IPS DF 19.7 (cell line): ENCODE data around the gene DYNC1H1.

ENCODE experiments used
- DNase-seq: peaks from one replicate; pipeline ENCODE4 v3.0.0-alpha.2; 2013; ENCODE audit warnings: low read depth, low spot score

Gene DYNC1H1

GRCh38 chr14:101992708-101993107 is 28.3 kb downstream of the DYNC1H1 start:
- DNase-seq = no peak

- no peak for DNase-seq
These were observed 33.3 kb downstream of the DYNC1H1 start for GRCh38 chr14:101997429-101998336.

GRCh38 chr14:102000902-102001301 is 36.5 kb downstream of the DYNC1H1 start:
- DNase-seq = no peak

- DNase-seq = no peak
These were observed 41.0 kb downstream of the DYNC1H1 start for GRCh38 chr14:102005336-102005735.

GRCh38 chr14:102007916-102008418 is 43.6 kb downstream of the DYNC1H1 start:
- no peak for DNase-seq

- no peak for DNase-seq
These were observed 44.5 kb downstream of the DYNC1H1 start for GRCh38 chr14:102008891-102009290.

- DNase-seq = no peak
These were observed 47.3 kb downstream of the DYNC1H1 start for GRCh38 chr14:102011631-102012030.

GRCh38 chr14:102012336-102012735 is 48.0 kb downstream of the DYNC1H1 start:
- no peak for DNase-seq

GRCh38 chr14:102013669-102014200 is 49.4 kb downstream of the DYNC1H1 start:
- DNase-seq = no peak

GRCh38 chr14:102015045-102015685 is 50.8 kb downstream of the DYNC1H1 start:
- DNase-seq = no peak

GRCh38 chr14:102015771-102016170 is 51.4 kb downstream of the DYNC1H1 start:
- DNase-seq = no peak

- DNase-seq = no peak
These were observed 52.2 kb downstream of the DYNC1H1 start for GRCh38 chr14:102016420-102017090.

GRCh38 chr14:102018251-102018650 is 53.9 kb downstream of the DYNC1H1 start:
- DNase-seq = no peak

- no peak for DNase-seq
These were observed 54.7 kb downstream of the DYNC1H1 start for GRCh38 chr14:102019006-102019540.

GRCh38 chr14:102020058-102020971 is 55.9 kb downstream of the DYNC1H1 start:
- DNase-seq = no peak

GRCh38 chr14:102026934-102027333 is 62.6 kb downstream of the DYNC1H1 start:
- DNase-seq = no peak

- no peak for DNase-seq
These were observed 63.6 kb downstream of the DYNC1H1 start for GRCh38 chr14:102027951-102028350.

- DNase-seq = no peak
These were observed 64.4 kb downstream of the DYNC1H1 start for GRCh38 chr14:102028733-102029132.

- DNase-seq = no peak
These were observed 65.6 kb downstream of the DYNC1H1 start for GRCh38 chr14:102029956-102030355.

GRCh38 chr14:102033241-102033640 is 68.9 kb downstream of the DYNC1H1 start:
- no peak for DNase-seq

GRCh38 chr14:102034301-102034700 is 69.9 kb downstream of the DYNC1H1 start:
- no peak for DNase-seq
